ENCODE data around the gene SDR9C7. TPM values are rescaled to one million over a fixed set of nuclear protein-coding genes. Genes with fewer than 3 reads are reported as not detected.
"Not testable (repeated sequence)": the region's sequence is repeated elsewhere in the genome, so short reads cannot be mapped to it uniquely, and the experiment has no call there.

Gene SDR9C7
- total RNA-seq, 1 donor from 2014 or later, result not detected

- H3K36me3 ChIP-seq (ENCODE audit: control insufficient read depth, insufficient read depth, low read length), result no peaks in the 10 kb centered on the region
- TF ChIP-seq CTCF (IDR thresholded peaks at IDR 0.05; ENCODE audit: insufficient read depth, low read length, poor library complexity, severe bottlenecking), result no peak
- DNase-seq (ENCODE audit: low read depth), result peak; percentile 29
- no peak overlapping the region for H3K4me3 ChIP-seq (ENCODE audit: low read depth, low read length)
- H3K27me3 ChIP-seq (ENCODE audit: control insufficient read depth, insufficient read depth, low read length), result no peaks in the 10 kb centered on the region
Observed at GRCh38 chr12:56941299-56942017, 7.2 kb upstream of the SDR9C7 start.

GRCh38 chr12:56940942-56941298 lies 6.7 kb upstream of the SDR9C7 start:
- H3K27me3 ChIP-seq (ENCODE audit: control insufficient read depth, insufficient read depth, low read length); H3K36me3 ChIP-seq (ENCODE audit: control insufficient read depth, insufficient read depth, low read length); H3K4me3 ChIP-seq (ENCODE audit: low read depth, low read length); DNase-seq (ENCODE audit: low read depth): not testable (repeated sequence)

GRCh38 chr12:56935752-56936151 lies 1.5 kb upstream of the SDR9C7 start:
- Histone ChIP-seq H3K27me3 (ENCODE audit: control insufficient read depth, insufficient read depth, low read length) (no peaks in the 10 kb centered on the region), H3K4me3 (ENCODE audit: low read depth, low read length) (no peak overlapping the region), H3K36me3 (ENCODE audit: control insufficient read depth, insufficient read depth, low read length) (no peaks in the 10 kb centered on the region)
- TF ChIP-seq CTCF (IDR thresholded peaks at IDR 0.05; ENCODE audit: insufficient read depth, low read length, poor library complexity, severe bottlenecking), result no peak
- DNase-seq (ENCODE audit: low read depth), result no peak

- TF ChIP-seq CTCF (IDR thresholded peaks at IDR 0.05; ENCODE audit: insufficient read depth, low read length, poor library complexity, severe bottlenecking), result no peak
- Histone ChIP-seq H3K4me3 (ENCODE audit: low read depth, low read length) (no peak overlapping the region), H3K36me3 (ENCODE audit: control insufficient read depth, insufficient read depth, low read length) (no peaks in the 10 kb centered on the region), H3K27me3 (ENCODE audit: control insufficient read depth, insufficient read depth, low read length) (no peaks in the 10 kb centered on the region)
- no peak for DNase-seq (ENCODE audit: low read depth)
Observed at GRCh38 chr12:56935157-56935556, 949 bp upstream of the SDR9C7 start.

GRCh38 chr12:56932867-56933266 lies 1.3 kb downstream of the SDR9C7 start:
- TF ChIP-seq CTCF (IDR thresholded peaks at IDR 0.05; ENCODE audit: insufficient read depth, low read length, poor library complexity, severe bottlenecking), result no peak
- DNase-seq (ENCODE audit: low read depth), result no peak
- Histone ChIP-seq H3K36me3 (ENCODE audit: control insufficient read depth, insufficient read depth, low read length) (no peaks in the 10 kb centered on the region), H3K27me3 (ENCODE audit: control insufficient read depth, insufficient read depth, low read length) (no peaks in the 10 kb centered on the region), H3K4me3 (ENCODE audit: low read depth, low read length) (no peak overlapping the region)

GRCh38 chr12:56932146-56932545 lies 2.1 kb downstream of the SDR9C7 start:
- TF ChIP-seq CTCF (IDR thresholded peaks at IDR 0.05; ENCODE audit: insufficient read depth, low read length, poor library complexity, severe bottlenecking), result no peak

More at GRCh38 chr12:56932146-56932545, 2.1 kb downstream of the SDR9C7 start:
- Histone ChIP-seq H3K27me3 (ENCODE audit: control insufficient read depth, insufficient read depth, low read length) (peaks cover 5% of the 10 kb centered on the region), H3K36me3 (ENCODE audit: control insufficient read depth, insufficient read depth, low read length) (no peaks in the 10 kb centered on the region), H3K4me3 (ENCODE audit: low read depth, low read length) (no peak overlapping the region)
- no peak for DNase-seq (ENCODE audit: low read depth)

Data from kidney epithelial cell (primary cell).